OCI-LY7 (cell line): ENCODE results near the gene NPR3.

Source experiments
- EZH2phosphoT487 ChIP-seq: fragments of 200-600 bp; sonication (generic); IDR thresholded peaks from 2 replicates; pipeline ENCODE4 v1.6.1; 2018; ENCODE audit warnings: low read depth, borderline replicate concordance, mild to moderate bottlenecking, mixed run types, antibody characterized with exemption, low read length, moderate library complexity, mixed read lengths
- TF ChIP-seq, protein P1 (sequence below): fragments of 200-600 bp; sonication (generic); conservative IDR thresholded peaks from 2 replicates; pipeline ENCODE4 v1.5.1; 2014; ENCODE audit warnings: mild to moderate bottlenecking, antibody characterized with exemption, low read length, moderate library complexity, mixed read lengths

DNA sequence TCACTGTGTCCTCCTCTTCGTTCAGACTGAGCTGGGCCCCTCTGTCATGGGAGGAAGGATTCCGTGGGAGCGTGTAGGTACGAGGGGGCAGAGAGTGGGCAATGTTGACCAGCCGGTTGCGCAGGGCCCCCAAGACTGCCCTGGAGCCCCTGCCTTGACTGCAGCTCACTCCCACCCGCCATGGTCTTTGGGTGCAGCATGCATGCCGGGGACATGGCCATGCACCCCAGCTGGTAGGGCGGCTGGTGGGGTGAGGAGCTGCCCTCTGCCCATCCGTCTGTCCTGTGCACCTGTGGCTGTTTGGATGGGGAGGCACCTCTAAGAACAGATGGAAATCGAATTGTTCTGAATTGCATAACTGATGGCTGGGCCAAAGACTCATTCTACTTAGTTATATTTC, 42.6 kb upstream of the NPR3 start:
- no peak for TF ChIP-seq EZH2phosphoT487
- TF ChIP-seq, protein P1, sequence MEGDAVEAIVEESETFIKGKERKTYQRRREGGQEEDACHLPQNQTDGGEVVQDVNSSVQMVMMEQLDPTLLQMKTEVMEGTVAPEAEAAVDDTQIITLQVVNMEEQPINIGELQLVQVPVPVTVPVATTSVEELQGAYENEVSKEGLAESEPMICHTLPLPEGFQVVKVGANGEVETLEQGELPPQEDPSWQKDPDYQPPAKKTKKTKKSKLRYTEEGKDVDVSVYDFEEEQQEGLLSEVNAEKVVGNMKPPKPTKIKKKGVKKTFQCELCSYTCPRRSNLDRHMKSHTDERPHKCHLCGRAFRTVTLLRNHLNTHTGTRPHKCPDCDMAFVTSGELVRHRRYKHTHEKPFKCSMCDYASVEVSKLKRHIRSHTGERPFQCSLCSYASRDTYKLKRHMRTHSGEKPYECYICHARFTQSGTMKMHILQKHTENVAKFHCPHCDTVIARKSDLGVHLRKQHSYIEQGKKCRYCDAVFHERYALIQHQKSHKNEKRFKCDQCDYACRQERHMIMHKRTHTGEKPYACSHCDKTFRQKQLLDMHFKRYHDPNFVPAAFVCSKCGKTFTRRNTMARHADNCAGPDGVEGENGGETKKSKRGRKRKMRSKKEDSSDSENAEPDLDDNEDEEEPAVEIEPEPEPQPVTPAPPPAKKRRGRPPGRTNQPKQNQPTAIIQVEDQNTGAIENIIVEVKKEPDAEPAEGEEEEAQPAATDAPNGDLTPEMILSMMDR, result no peak
